ENCODE data around the gene PPP1CB.
A peak's percentile ranks its signal among the peaks of the same experiment; 100 is the strongest.

Gene PPP1CB

DNA sequence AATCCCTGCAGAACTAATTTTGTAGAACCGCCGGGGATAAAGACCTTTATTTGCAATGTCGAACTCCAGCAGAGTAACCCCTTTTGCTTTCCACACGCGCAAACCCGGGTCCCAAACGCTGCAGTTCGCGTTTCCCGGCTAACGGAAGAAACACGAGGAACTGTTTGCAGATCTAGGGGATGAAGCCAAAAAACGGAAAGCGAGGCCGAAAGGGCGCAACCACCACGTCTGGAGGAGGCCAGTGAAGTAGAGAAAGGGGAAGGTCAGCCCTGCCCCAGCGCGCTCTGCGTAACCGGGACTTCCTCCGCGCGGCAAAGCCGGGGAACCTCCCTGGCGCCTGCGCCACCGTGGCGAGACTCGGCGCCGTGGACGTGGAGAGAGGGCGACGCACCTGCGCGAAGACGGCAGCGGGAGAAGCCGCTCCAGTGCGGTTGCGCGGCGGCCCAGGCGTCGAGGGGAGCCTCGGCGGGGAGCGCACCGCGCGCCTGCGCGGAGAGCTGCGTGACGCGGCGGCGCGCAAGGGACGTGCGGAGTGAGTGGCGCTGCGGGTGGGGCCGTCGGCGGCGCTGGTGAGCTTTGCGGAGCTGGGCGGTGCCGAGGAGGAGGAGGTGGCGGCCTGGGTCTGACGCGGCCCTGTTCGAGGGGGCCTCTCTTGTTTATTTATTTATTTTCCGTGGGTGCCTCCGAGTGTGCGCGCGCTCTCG lies at the start of gene PPP1CB:
PPP1CB (plus strand) TSS at position 579 of the 704 bp plus-strand sequence. CDS start 295 bp downstream, outside the sequence.
- H3K9ac ChIP-seq (ENCODE audit: low read length), result peak within 1 kb of the TSS; percentile 96
- H3K4me1 ChIP-seq (ENCODE audit: control insufficient read depth, insufficient read depth, low read length), result peaks cover 31% of the 10 kb centered on the region
- no peaks in the 10 kb centered on the region for H3K27me3 ChIP-seq (replicated peaks; ENCODE audit: control insufficient read depth, insufficient read depth, low read length)
- no peaks in the 10 kb centered on the region for H3K9me3 ChIP-seq (ENCODE audit: control insufficient read depth, low read length)
- no peaks in the 10 kb centered on the region for H3K36me3 ChIP-seq (ENCODE audit: control insufficient read depth, insufficient read depth, low read length, severe bottlenecking)
- peak within 1 kb of the TSS; percentile 98 for H3K4me3 ChIP-seq (ENCODE audit: low read length)
- peak; percentile 99 for DNase-seq (ENCODE audit: low read depth)

DNA sequence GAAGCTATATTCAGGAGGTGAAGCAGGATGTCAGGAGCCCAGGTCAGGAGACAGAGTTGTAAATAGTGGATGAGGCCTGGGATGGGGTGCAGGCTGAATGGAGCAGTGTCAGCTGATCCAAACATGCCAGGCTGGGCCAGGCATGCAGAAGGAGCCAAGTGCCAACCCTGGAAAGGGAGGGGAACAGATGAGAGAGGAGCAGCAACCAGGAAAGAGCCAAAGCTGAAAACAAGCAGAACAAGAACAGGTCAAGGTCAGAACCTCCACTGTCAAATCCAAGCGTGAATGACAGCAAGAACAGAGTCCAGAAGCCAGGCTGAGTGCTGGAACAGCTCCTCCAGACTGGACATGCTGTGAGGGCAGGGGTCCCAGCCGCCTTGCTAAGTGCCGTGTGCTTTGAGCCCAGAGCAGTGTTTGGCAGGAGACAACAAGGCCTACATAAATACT lies 49.2 kb upstream of the PPP1CB start:
- no peak for DNase-seq (ENCODE audit: low read depth)
- H3K27me3 ChIP-seq (replicated peaks; ENCODE audit: control insufficient read depth, insufficient read depth, low read length), result no peaks in the 10 kb centered on the region
- no peak overlapping the region for H3K9ac ChIP-seq (ENCODE audit: low read length)
- H3K36me3 ChIP-seq (ENCODE audit: control insufficient read depth, insufficient read depth, low read length, severe bottlenecking), result no peaks in the 10 kb centered on the region
- H3K9me3 ChIP-seq (ENCODE audit: control insufficient read depth, low read length), result peaks cover 9% of the 10 kb centered on the region
- no peak overlapping the region for H3K4me3 ChIP-seq (ENCODE audit: low read length)
- no peaks in the 10 kb centered on the region for H3K4me1 ChIP-seq (ENCODE audit: control insufficient read depth, insufficient read depth, low read length)

DNA sequence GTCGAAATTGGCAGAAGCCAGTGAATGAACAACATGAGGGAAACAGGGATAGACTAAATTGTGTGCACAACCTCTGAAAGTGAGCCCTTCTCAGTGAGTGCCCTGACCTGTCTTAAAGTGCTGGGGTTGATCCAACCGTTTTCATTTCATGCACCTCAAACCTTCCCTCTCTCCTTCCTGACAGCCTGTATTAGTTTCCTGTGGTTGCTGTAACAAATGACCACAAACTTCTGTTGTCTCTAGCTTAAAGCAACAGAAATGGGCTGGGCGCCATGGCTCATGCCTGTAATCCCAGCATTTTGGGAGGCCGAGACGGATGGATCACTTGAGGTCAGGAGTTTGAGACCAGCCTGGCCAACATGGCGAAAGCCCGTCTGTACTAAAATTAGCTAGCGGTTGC lies 48.8 kb upstream of the PPP1CB start:
- no peak for DNase-seq (ENCODE audit: low read depth)
- Histone ChIP-seq H3K9ac (ENCODE audit: low read length) (no peak overlapping the region), H3K27me3 (replicated peaks; ENCODE audit: control insufficient read depth, insufficient read depth, low read length) (no peaks in the 10 kb centered on the region), H3K4me3 (ENCODE audit: low read length) (no peak overlapping the region), H3K4me1 (ENCODE audit: control insufficient read depth, insufficient read depth, low read length) (no peaks in the 10 kb centered on the region), H3K36me3 (ENCODE audit: control insufficient read depth, insufficient read depth, low read length, severe bottlenecking) (no peaks in the 10 kb centered on the region), H3K9me3 (ENCODE audit: control insufficient read depth, low read length) (peaks cover 9% of the 10 kb centered on the region)

DNA sequence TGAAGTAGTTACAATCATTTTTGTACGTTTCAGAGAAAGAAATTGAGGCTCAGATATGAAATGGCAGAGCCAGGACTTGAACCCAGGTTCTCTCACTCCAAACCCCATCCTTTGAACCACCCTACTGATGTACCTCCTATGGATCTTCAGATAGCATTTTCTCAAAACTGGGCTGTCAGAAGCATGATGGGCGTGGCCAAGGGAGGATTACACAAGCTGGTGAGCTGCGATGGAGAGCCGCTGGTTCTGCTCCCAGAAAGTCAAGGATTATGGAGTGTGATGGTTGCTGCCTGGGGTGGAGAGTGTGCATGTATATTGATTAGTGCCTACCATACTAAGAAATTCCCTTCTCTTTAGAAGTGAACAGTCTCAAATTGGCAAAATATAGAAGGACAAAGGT lies 47.0 kb upstream of the PPP1CB start:
- Histone ChIP-seq H3K9ac (ENCODE audit: low read length) (no peak overlapping the region), H3K4me3 (ENCODE audit: low read length) (no peak overlapping the region), H3K4me1 (ENCODE audit: control insufficient read depth, insufficient read depth, low read length) (no peaks in the 10 kb centered on the region), H3K27me3 (replicated peaks; ENCODE audit: control insufficient read depth, insufficient read depth, low read length) (no peaks in the 10 kb centered on the region), H3K36me3 (ENCODE audit: control insufficient read depth, insufficient read depth, low read length, severe bottlenecking) (no peaks in the 10 kb centered on the region), H3K9me3 (ENCODE audit: control insufficient read depth, low read length) (peaks cover 9% of the 10 kb centered on the region)
- no peak for DNase-seq (ENCODE audit: low read depth)

DNA sequence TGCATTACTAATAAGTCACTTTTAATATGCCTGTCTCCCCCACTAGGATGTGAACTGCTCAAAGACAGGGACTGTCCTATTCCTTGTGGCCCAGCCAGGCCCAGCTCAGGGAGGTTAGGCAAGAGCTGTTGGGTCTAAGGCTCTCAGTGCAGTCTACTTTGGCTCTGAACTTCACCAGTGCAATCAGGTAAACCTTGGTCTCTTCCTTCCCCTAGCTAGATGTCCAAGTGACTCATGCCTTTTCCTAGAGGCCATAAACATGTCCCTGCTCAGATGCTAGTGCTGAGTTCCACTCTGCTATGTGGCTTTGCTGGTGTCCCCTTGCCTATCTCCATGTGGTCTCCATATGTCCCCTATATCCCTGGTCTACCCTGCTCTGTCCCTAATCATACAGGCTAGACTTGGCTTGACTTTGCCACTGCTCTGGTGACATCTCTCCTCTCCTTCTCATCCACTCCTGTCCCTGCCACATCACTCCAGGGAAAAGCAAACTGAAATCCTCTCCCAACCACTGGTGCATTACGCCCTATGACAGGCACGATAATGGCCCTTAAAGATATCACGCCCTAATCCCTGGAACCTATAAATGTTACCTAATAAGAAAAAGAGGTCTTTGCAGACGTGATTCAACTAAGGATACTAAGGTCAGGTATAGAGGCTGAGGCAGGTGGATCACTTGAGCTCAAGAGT lies 45.7 kb upstream of the PPP1CB start:
- H3K9ac ChIP-seq (ENCODE audit: low read length), result no peak overlapping the region
- no peaks in the 10 kb centered on the region for H3K27me3 ChIP-seq (replicated peaks; ENCODE audit: control insufficient read depth, insufficient read depth, low read length)
- H3K4me1 ChIP-seq (ENCODE audit: control insufficient read depth, insufficient read depth, low read length), result no peaks in the 10 kb centered on the region
- no peaks in the 10 kb centered on the region for H3K36me3 ChIP-seq (ENCODE audit: control insufficient read depth, insufficient read depth, low read length, severe bottlenecking)
- no peak overlapping the region for H3K4me3 ChIP-seq (ENCODE audit: low read length)
- peaks cover 9% of the 10 kb centered on the region for H3K9me3 ChIP-seq (ENCODE audit: control insufficient read depth, low read length)
- no peak for DNase-seq (ENCODE audit: low read depth)

DNA sequence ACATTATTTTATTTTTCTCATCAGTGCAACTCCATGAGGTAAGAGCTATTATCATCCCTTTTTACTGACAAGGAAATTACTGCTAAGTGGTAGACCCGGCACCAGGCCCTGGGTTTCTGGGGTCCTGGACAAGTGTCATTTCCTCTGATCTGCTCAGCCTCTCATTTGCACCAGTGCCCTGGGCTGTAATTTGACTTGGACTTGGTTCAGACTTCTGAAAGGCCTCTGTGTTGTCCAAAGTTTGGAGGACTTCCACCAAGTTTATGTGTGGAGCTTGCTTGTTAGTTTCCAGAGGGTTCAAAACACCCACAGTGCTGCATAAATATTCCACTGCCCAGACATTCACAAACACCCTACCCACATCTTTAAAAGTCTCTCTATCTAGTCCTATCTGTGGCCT lies 44.0 kb upstream of the PPP1CB start:
- no peak for DNase-seq (ENCODE audit: low read depth)
- Histone ChIP-seq H3K4me1 (ENCODE audit: control insufficient read depth, insufficient read depth, low read length) (no peaks in the 10 kb centered on the region), H3K9ac (ENCODE audit: low read length) (no peak overlapping the region), H3K9me3 (ENCODE audit: control insufficient read depth, low read length) (peaks cover 9% of the 10 kb centered on the region), H3K27me3 (replicated peaks; ENCODE audit: control insufficient read depth, insufficient read depth, low read length) (no peaks in the 10 kb centered on the region), H3K36me3 (ENCODE audit: control insufficient read depth, insufficient read depth, low read length, severe bottlenecking) (no peaks in the 10 kb centered on the region), H3K4me3 (ENCODE audit: low read length) (no peak overlapping the region)

DNA sequence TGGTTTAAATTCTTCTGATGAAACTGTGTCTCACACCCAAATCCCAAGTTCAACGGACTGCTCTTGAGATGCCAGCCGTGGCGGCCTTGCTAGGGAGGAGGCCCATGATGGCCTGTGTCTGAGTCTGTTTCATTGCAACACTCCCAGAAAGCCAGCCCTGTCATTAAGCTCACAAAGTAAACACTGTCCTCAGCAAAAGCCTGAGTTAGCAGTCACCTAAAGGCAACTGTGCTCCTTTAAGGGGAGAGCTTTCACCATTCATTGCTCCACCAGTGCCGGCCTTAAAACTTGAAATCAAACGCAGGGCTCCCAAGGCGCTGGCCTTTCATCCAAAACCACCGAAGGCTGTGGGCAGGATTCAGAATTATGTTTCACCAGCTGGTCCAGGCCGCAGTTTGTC lies 42.5 kb upstream of the PPP1CB start:
- Histone ChIP-seq H3K4me3 (ENCODE audit: low read length) (no peak overlapping the region), H3K27me3 (replicated peaks; ENCODE audit: control insufficient read depth, insufficient read depth, low read length) (no peaks in the 10 kb centered on the region), H3K4me1 (ENCODE audit: control insufficient read depth, insufficient read depth, low read length) (peaks cover 7% of the 10 kb centered on the region), H3K9ac (ENCODE audit: low read length) (no peak overlapping the region), H3K36me3 (ENCODE audit: control insufficient read depth, insufficient read depth, low read length, severe bottlenecking) (no peaks in the 10 kb centered on the region), H3K9me3 (ENCODE audit: control insufficient read depth, low read length) (peaks cover 9% of the 10 kb centered on the region)
- DNase-seq (ENCODE audit: low read depth), result peak; percentile 28

DNA sequence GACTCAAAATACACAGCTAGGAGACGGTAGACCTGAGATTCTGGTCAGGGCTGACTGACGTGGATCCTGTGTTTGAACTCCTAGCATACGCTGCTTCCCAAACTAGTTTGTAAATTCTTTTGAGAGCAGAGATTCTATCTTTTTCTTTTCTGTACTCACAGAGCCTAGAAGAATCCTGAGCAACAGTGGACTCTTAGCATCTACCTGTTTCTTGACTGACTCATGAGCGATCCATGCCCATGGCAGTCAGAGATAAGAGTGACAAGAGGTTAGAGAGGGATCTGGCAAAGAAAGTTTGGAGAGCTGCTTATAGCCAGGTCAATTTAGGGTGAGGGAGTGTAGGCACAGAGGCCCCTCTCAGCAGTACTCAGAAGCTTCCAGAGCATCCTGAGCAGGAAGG lies 41.1 kb upstream of the PPP1CB start:
- no peaks in the 10 kb centered on the region for H3K9me3 ChIP-seq (ENCODE audit: control insufficient read depth, low read length)
- no peak overlapping the region for H3K9ac ChIP-seq (ENCODE audit: low read length)
- H3K27me3 ChIP-seq (replicated peaks; ENCODE audit: control insufficient read depth, insufficient read depth, low read length), result no peaks in the 10 kb centered on the region
- no peak for DNase-seq (ENCODE audit: low read depth)
- no peaks in the 10 kb centered on the region for H3K36me3 ChIP-seq (ENCODE audit: control insufficient read depth, insufficient read depth, low read length, severe bottlenecking)
- peaks cover 7% of the 10 kb centered on the region for H3K4me1 ChIP-seq (ENCODE audit: control insufficient read depth, insufficient read depth, low read length)
- no peak overlapping the region for H3K4me3 ChIP-seq (ENCODE audit: low read length)

DNA sequence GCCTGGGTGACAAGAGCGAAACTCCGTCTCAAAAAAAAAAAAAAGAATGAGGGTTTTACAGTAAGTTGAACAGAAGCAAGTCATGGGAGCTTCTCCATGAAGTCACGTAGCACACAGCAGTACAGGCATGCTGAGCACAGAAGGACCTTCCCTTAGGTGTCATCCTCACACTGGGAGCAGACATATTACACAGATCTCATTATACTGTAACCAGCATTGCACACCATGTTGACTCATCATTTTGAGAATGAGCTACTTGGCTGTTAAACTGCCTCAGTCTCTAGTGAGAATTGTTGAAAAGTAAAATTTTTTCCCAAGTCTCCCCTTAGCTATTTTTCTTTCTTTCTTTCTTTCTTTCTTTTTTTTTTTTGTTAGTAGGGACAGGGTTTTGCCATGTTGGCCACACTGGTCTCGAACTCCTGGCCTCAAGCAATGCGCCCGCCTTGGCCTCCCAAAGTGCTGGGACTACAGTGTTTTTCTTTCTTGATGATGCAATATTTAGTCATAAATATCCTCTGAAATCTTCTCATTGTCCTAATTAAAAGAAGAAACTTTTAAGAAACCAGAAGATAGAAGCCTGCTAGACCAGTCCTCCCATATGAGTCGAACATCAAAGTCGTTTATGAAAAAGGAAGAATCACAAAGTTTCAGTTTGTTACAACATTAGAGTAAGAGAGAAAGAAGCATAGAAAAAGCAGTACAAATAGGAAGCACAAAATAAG lies 37.9 kb upstream of the PPP1CB start:
- no peak for DNase-seq (ENCODE audit: low read depth)
- Histone ChIP-seq H3K4me1 (ENCODE audit: control insufficient read depth, insufficient read depth, low read length) (peaks cover 30% of the 10 kb centered on the region), H3K27me3 (replicated peaks; ENCODE audit: control insufficient read depth, insufficient read depth, low read length) (no peaks in the 10 kb centered on the region), H3K9ac (ENCODE audit: low read length) (no peak overlapping the region), H3K36me3 (ENCODE audit: control insufficient read depth, insufficient read depth, low read length, severe bottlenecking) (no peaks in the 10 kb centered on the region), H3K9me3 (ENCODE audit: control insufficient read depth, low read length) (no peaks in the 10 kb centered on the region), H3K4me3 (ENCODE audit: low read length) (no peak overlapping the region)

DNA sequence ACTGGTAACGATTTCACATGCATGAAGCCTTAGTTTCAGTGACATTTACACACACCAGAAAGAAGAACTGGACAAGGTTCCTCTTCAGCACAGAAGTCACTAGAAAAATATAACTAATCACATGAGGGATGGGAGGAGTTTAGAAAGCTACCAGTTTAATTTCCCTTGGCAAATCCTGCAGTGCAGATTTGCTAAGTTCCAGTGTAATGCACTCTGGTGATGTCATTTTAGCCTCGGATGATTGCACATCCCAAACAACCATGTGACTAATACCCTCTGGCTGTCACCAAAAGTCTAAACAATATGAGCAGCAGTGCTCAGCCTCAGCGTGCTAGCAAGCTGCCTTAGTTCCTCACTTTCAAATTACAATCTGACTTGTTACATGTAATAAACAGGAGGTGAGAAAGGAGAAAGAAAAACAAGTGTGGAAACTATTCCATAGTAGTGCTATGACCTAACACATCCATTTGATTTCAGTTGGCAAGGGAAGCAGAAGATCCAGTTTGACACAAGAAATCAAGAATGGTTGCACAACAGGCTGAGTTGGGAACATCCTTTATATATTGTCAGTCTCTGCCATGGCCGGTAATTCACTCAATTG lies 35.3 kb upstream of the PPP1CB start:
- H3K4me1 ChIP-seq (ENCODE audit: control insufficient read depth, insufficient read depth, low read length), result peaks cover 30% of the 10 kb centered on the region
- no peaks in the 10 kb centered on the region for H3K27me3 ChIP-seq (replicated peaks; ENCODE audit: control insufficient read depth, insufficient read depth, low read length)
- H3K9ac ChIP-seq (ENCODE audit: low read length), result peak overlapping the region; percentile 71
- H3K4me3 ChIP-seq (ENCODE audit: low read length), result peak overlapping the region; percentile 66
- no peaks in the 10 kb centered on the region for H3K9me3 ChIP-seq (ENCODE audit: control insufficient read depth, low read length)
- H3K36me3 ChIP-seq (ENCODE audit: control insufficient read depth, insufficient read depth, low read length, severe bottlenecking), result no peaks in the 10 kb centered on the region
- peak; percentile 92 for DNase-seq (ENCODE audit: low read depth)

DNA sequence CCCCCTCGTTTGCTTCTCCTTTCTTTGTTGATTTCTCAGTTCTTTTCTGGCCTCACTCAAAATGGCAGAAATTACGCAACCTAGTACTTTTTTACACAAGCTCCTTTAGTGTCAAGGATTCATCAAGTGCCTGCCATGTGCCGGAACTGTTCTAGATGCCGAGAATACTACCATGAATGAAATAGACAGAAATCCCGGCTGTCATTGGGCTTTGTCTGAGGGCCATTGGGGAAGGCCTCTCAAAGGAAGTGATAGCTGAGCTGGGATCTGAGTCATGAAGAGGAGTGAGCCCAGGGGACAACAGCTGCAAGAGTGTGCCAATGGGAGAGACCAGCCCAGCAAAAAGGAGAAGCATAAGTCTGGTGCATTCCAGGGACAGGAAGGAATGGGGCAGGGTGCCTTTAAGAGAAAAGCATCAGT lies 34.3 kb upstream of the PPP1CB start:
- peak; percentile 57 for DNase-seq (ENCODE audit: low read depth)
- H3K36me3 ChIP-seq (ENCODE audit: control insufficient read depth, insufficient read depth, low read length, severe bottlenecking), result no peaks in the 10 kb centered on the region
- peak overlapping the region; percentile 66 for H3K4me3 ChIP-seq (ENCODE audit: low read length)
- no peaks in the 10 kb centered on the region for H3K27me3 ChIP-seq (replicated peaks; ENCODE audit: control insufficient read depth, insufficient read depth, low read length)
- H3K9ac ChIP-seq (ENCODE audit: low read length), result peak overlapping the region; percentile 71
- peaks cover 33% of the 10 kb centered on the region for H3K4me1 ChIP-seq (ENCODE audit: control insufficient read depth, insufficient read depth, low read length)
- no peaks in the 10 kb centered on the region for H3K9me3 ChIP-seq (ENCODE audit: control insufficient read depth, low read length)

Measured in adipocyte (in vitro differentiated cells).